HL-60 (cell line): ENCODE results near the gene ARMH4.

ENCODE experiments used
- GABPA ChIP-seq: IDR thresholded peaks from 2 replicates; pipeline ENCODE4 v1.6.1; 2012; ENCODE audit warnings: low read depth
- POLR2AphosphoS5 ChIP-seq: IDR thresholded peaks from 2 replicates; pipeline ENCODE4 v1.6.1; 2012; ENCODE audit warnings: low read depth
- SPI1 ChIP-seq: IDR thresholded peaks from 2 replicates; pipeline ENCODE4 v1.6.1; 2012; ENCODE audit warnings: low read depth, mild to moderate bottlenecking, borderline replicate concordance
- TF ChIP-seq, protein P1 (sequence below): IDR thresholded peaks from one replicate; pipeline ENCODE4 v1.5.1; 2011; ENCODE audit warnings: low read length, control low read depth, inconsistent platforms; ENCODE audit not compliant: insufficient read depth
- TF ChIP-seq, protein P2 (sequence below): IDR thresholded peaks from 2 replicates; pipeline ENCODE4 v1.6.1; 2012; ENCODE audit warnings: low read depth; ENCODE audit not compliant: insufficient replicate concordance

DNA sequence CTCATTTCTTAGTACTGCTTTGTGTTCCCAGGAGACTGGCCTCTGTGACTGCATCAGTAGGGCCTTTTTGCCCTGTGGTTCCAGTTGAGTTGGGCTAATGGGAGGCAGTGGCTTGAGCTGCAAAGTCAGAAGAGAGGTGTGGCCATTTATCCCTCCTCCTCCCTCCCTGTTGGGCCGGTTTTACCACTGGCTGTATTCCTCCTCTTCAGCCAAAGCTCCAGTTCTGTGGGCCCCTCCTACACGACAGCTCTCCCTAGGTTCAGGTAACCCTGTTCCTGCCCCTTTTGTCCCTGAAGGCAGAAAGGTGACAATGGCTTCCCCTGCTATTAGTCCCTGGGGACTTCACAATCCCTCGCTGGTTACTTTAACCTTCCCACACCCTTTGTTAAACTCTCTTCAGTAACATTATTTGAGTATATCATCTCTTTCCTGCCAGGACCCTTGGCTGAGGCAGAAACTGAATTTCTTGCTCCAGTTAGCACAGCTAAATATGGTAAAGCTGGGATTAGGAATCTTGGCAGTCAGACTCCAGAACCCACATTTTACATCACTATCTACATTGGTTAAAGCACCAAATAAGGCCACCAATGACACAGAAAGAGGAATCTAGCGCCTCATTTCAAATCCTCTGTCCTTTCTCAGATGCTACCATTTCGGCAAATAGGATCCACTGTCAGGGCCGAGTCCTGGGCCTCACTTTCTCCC lies 164.3 kb downstream of the ARMH4 start:
- TF ChIP-seq, protein P1, sequence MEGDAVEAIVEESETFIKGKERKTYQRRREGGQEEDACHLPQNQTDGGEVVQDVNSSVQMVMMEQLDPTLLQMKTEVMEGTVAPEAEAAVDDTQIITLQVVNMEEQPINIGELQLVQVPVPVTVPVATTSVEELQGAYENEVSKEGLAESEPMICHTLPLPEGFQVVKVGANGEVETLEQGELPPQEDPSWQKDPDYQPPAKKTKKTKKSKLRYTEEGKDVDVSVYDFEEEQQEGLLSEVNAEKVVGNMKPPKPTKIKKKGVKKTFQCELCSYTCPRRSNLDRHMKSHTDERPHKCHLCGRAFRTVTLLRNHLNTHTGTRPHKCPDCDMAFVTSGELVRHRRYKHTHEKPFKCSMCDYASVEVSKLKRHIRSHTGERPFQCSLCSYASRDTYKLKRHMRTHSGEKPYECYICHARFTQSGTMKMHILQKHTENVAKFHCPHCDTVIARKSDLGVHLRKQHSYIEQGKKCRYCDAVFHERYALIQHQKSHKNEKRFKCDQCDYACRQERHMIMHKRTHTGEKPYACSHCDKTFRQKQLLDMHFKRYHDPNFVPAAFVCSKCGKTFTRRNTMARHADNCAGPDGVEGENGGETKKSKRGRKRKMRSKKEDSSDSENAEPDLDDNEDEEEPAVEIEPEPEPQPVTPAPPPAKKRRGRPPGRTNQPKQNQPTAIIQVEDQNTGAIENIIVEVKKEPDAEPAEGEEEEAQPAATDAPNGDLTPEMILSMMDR, result no peak
- TF ChIP-seq POLR2AphosphoS5 (no peak), GABPA (no peak), SPI1 (no peak)
- TF ChIP-seq, protein P2, sequence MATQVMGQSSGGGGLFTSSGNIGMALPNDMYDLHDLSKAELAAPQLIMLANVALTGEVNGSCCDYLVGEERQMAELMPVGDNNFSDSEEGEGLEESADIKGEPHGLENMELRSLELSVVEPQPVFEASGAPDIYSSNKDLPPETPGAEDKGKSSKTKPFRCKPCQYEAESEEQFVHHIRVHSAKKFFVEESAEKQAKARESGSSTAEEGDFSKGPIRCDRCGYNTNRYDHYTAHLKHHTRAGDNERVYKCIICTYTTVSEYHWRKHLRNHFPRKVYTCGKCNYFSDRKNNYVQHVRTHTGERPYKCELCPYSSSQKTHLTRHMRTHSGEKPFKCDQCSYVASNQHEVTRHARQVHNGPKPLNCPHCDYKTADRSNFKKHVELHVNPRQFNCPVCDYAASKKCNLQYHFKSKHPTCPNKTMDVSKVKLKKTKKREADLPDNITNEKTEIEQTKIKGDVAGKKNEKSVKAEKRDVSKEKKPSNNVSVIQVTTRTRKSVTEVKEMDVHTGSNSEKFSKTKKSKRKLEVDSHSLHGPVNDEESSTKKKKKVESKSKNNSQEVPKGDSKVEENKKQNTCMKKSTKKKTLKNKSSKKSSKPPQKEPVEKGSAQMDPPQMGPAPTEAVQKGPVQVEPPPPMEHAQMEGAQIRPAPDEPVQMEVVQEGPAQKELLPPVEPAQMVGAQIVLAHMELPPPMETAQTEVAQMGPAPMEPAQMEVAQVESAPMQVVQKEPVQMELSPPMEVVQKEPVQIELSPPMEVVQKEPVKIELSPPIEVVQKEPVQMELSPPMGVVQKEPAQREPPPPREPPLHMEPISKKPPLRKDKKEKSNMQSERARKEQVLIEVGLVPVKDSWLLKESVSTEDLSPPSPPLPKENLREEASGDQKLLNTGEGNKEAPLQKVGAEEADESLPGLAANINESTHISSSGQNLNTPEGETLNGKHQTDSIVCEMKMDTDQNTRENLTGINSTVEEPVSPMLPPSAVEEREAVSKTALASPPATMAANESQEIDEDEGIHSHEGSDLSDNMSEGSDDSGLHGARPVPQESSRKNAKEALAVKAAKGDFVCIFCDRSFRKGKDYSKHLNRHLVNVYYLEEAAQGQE, result no peak
